Aorta (tissue), 5 donors: ENCODE results near the gene STARD10. TPM values are rescaled to one million over a fixed set of nuclear protein-coding genes. Genes with fewer than 3 reads are reported as not detected.

Experiments used
- ATAC-seq: fragments of 200-7000 bp; cut with Tn5 transposase; one replicate; pipeline ENCODE4 v1.9.1; 2022; ENCODE audit warnings: moderate library complexity; ENCODE audit not compliant: low FRiP score
- DNase-seq, 2 donors: peaks; one replicate each; pipeline ENCODE4 v3.0.0-alpha.2; 2020
- H3K27ac ChIP-seq, 2 donors: one replicate each; pipeline ENCODE4 v1.5.1; 2013; ENCODE audit warnings: low read length in 2 of 2, mild to moderate bottlenecking in 2 of 2, moderate library complexity in 2 of 2, control low read depth in 1 of 2, inconsistent platforms in 1 of 2, low read depth in 1 of 2
- H3K27me3 ChIP-seq, 2 donors: one replicate each; pipeline ENCODE4 v1.6.1; 2013; ENCODE audit warnings: control low read depth in 1 of 2, low read length in 1 of 2, mild to moderate bottlenecking in 1 of 2, moderate library complexity in 1 of 2; ENCODE audit not compliant: insufficient read depth in 2 of 2, control insufficient read depth in 1 of 2
- H3K36me3 ChIP-seq, 2 donors: one replicate each; pipeline ENCODE4 v1.6.1; 2013; ENCODE audit warnings: control low read depth in 1 of 2, low read length in 1 of 2, mild to moderate bottlenecking in 1 of 2; ENCODE audit not compliant: insufficient read depth in 2 of 2, control insufficient read depth in 1 of 2
- H3K4me1 ChIP-seq, 2 donors: one replicate each; pipeline ENCODE4 v1.6.1; 2013; ENCODE audit warnings: low read length in 2 of 2, control low read depth in 1 of 2, mild to moderate bottlenecking in 1 of 2, moderate library complexity in 1 of 2; ENCODE audit not compliant: insufficient read depth in 2 of 2, control insufficient read depth in 1 of 2
- H3K4me3 ChIP-seq, 2 donors: one replicate each; pipeline ENCODE4 v1.5.1; 2013; ENCODE audit warnings: low read length in 2 of 2, control low read depth in 1 of 2, mild to moderate bottlenecking in 1 of 2
- H3K9me3 ChIP-seq: one replicate; pipeline ENCODE4 v1.6.1; 2013; ENCODE audit warnings: mild to moderate bottlenecking, low read length; ENCODE audit not compliant: control insufficient read depth
- WGBS, 2 donors: extraction: QIAGEN DNeasy Blood & Tissue Kit; methylation state at CpG; one replicate each; pipeline ENCODE4 v1.1.7; 2013; 5-methylcytosine and 5-hydroxymethylcytosine counted together
- intact Hi-C, 2 donors: fragments of 100-400 bp; cut with DNase I; formaldehyde crosslinking; loops; one replicate each; pipeline versions ENCODE4 v1.14.2 to v1.15.0; 2022
- polyA plus RNA-seq, 2 donors: library from polyadenylated mRNA; stranded (reverse); fragments of 200-250 nt; gene quantifications; one replicate each; pipeline ENCODE4 v1.2.3, GENCODE V29; 2013
- total RNA-seq, 2 donors: library from RNA; stranded (reverse); fragmentation: NEBNext Ultra II Directional; extraction: Animal tissue kit (Norgen Biotek cat#: 25700); gene quantifications; one replicate each; pipeline ENCODE4 v1.2.1, GENCODE V29; 2021
- donor health status: healthy with polysubstance abuse.
- donor health status: Bipolar disorder and iron deficiency.
- donor health status: DM: no; HTN: no; CAD: no.
- donor health status: DM: no; HTN: no; CAD: no.
- donor health status: DM: yes; HTN: yes; CAD: no.

The STARD10 gene
- total and polyA plus RNA-seq, 4 donors = 17.7 to 129 (median 40.1) TPM

GRCh38 chr11:72743321-72744221 is 50.3 kb downstream of the STARD10 start:
- H3K4me1 ChIP-seq = peaks cover 0 to 2% of the 10 kb centered on the region in 2 donors
- H3K27ac ChIP-seq = no peak overlapping the region
- intact Hi-C loops = no loop called here
- 94 to 97% methylated on average over 5 to 6 of the region's 6 CpGs for WGBS, 2 donors
- no peaks in the 10 kb centered on the region for H3K36me3 ChIP-seq
- H3K4me3 ChIP-seq = no peak overlapping the region
- ATAC-seq = no peak
- H3K27me3 ChIP-seq = no peaks in the 10 kb centered on the region
- no peak for DNase-seq
- no peaks in the 10 kb centered on the region for H3K9me3 ChIP-seq

DNA sequence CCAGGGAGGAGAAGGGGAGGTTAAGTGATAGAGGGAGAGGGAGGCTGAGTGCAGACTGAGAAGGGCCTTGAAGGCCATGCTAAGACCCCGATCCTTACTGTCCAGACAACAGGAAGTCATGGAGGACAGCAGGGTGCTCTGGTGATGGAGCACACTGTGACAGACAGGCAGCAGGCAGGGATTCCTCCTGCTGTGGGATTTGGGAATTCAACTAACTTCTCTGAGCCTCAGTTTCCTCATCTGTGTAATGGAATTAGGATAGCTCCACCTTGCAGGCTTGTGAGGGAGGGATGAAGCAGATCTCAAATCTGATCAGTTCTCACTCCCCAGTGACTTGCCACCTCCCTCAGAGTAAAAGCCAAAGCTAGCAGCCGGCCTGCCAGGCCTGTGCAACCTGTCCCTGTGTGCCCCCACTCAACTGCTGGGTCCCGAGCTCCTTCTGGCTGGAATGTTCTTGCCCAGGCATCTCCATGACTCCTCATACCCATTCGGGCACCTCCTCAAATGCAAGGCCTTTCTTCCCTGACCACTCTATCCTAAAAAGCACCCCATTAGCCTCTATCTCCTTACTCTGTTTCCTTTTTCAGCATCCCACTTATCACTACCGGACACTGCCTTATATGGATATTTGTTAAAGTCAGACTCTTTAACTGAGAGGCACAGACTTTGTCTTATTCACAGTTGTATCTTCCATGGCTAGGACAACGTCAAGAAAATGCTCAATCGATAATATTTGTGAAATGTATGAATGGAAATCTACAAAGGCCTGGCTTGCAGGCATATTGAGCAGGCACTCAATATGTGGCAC is 51.1 kb downstream of the STARD10 start:
- ATAC-seq = no peak
- no peak for DNase-seq
- Histone ChIP-seq H3K27ac (no peak overlapping the region), H3K9me3 (no peaks in the 10 kb centered on the region), H3K36me3 (no peaks in the 10 kb centered on the region), H3K4me1 (peaks cover 0 to 2% of the 10 kb centered on the region in 2 donors), H3K4me3 (no peak overlapping the region), H3K27me3 (no peaks in the 10 kb centered on the region)
- 55 to 59% methylated on average over 7 of the region's 7 CpGs for WGBS, 2 donors
- intact Hi-C loops = no loop called here

- WGBS, 2 donors = 74 to 76% methylated on average over 7 of the region's 7 CpGs
- no peak for ATAC-seq
- Histone ChIP-seq H3K36me3 (no peaks in the 10 kb centered on the region), H3K27ac (no peak overlapping the region), H3K4me1 (peaks cover 0 to 2% of the 10 kb centered on the region in 2 donors), H3K4me3 (no peak overlapping the region), H3K9me3 (no peaks in the 10 kb centered on the region), H3K27me3 (no peaks in the 10 kb centered on the region)
- DNase-seq = no peak
- intact Hi-C loops = no loop called here
These were observed 51.9 kb downstream of the STARD10 start for GRCh38 chr11:72741849-72742512.

- DNase-seq (peak in 1 of 2 donors; percentile 85), ATAC-seq (no peak)
- peaks cover 0 to 2% of the 10 kb centered on the region in 2 donors for H3K4me1 ChIP-seq
- H3K4me3 ChIP-seq = no peak overlapping the region
- H3K9me3 ChIP-seq = no peaks in the 10 kb centered on the region
- no peaks in the 10 kb centered on the region for H3K36me3 ChIP-seq
- intact Hi-C loops = no loop called here
- H3K27ac ChIP-seq = no peak overlapping the region
- 84 to 92% methylated on average over 6 to 8 of the region's 8 CpGs for WGBS, 2 donors
- no peaks in the 10 kb centered on the region for H3K27me3 ChIP-seq
These were observed 52.4 kb downstream of the STARD10 start for GRCh38 chr11:72741429-72741833.

DNA sequence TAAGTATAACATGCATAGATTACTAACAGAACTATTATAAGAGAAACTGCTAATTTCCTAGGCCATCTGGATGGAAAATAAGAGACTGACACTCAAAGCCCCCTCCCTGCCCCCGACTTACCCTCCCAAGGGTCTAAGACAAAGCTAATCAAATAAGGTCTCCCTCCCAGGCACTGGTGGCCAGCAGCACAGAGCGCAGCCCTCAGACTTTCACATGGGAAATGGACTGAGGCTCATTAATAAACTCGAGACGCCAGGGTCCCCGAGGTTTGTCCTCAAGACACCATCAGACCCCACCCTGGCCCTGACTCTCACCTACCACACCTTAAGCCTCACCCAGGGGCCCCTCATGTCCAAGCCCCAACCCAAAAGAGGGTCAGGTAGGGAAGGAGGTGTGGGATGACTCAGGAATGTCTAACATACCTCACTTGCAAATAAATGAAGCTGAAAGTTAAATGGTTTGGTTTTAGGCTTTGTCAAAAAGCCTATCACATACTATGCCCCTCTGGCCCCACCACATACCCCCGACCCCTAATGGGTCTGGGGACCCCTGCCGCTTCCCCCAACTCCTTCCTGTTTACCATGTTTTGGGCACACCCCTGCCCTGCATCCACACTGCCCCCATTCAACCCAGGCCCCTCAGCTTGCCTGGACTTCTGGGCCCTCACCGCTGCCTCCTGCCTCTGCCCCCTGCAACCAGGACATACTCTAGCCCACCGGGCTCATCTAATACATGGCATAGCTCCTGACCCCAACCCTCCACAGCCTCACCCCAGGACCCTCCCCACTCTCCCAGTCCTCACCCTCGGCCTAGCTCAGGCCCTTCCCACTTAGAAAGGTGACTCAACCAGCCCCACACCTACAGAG is 53.1 kb downstream of the STARD10 start:
- intact Hi-C loops = no loop called here
- no peak for DNase-seq
- Histone ChIP-seq H3K27ac (no peak overlapping the region), H3K9me3 (no peaks in the 10 kb centered on the region), H3K4me1 (peaks cover 0 to 2% of the 10 kb centered on the region in 2 donors), H3K36me3 (no peaks in the 10 kb centered on the region), H3K27me3 (no peaks in the 10 kb centered on the region), H3K4me3 (no peak overlapping the region)
- ATAC-seq = no peak
- WGBS, 2 donors = 77 to 79% methylated on average over 10 of the region's 10 CpGs

- Histone ChIP-seq H3K4me3 (no peak overlapping the region), H3K27me3 (no peaks in the 10 kb centered on the region), H3K4me1 (peaks cover 0 to 2% of the 10 kb centered on the region in 2 donors), H3K9me3 (no peaks in the 10 kb centered on the region), H3K27ac (no peak overlapping the region), H3K36me3 (no peaks in the 10 kb centered on the region)
- no peak for ATAC-seq
- 93 to 94% methylated on average over 2 of the region's 2 CpGs for whole genome bisulfite sequencing, 2 donors
- intact Hi-C loops = no loop called here
- no peak for DNase-seq
These were observed 53.8 kb downstream of the STARD10 start for GRCh38 chr11:72740060-72740424.

- H3K27ac ChIP-seq = no peak overlapping the region
- 90% methylated on average over 10 of the region's 10 CpGs for WGBS, 2 donors
- no peaks in the 10 kb centered on the region for H3K9me3 ChIP-seq
- no peaks in the 10 kb centered on the region for H3K27me3 ChIP-seq
- peaks cover 0 to 2% of the 10 kb centered on the region in 2 donors for H3K4me1 ChIP-seq
- intact Hi-C loops = no loop called here
- no peak for DNase-seq
- H3K4me3 ChIP-seq = no peak overlapping the region
- no peak for ATAC-seq
- H3K36me3 ChIP-seq = no peaks in the 10 kb centered on the region
These were observed 54.4 kb downstream of the STARD10 start for GRCh38 chr11:72739240-72740059.
